T-helper 2 cell treated with Interferon-gamma antibody and Interleukin-4, amounts not matched to agents 5 μg/mL and 100 μg/mL, for 36 hours (primary cell): Measurements from ENCODE around the gene PKN3.
"Not testable (repeated sequence)": the region's sequence is repeated elsewhere in the genome, so short reads cannot be mapped to it uniquely, and the experiment has no call there.

Experiments used
- DNase-seq: peaks from one replicate; pipeline ENCODE4 v3.0.0; 2021; ENCODE audit warnings: low spot score
- H3K27ac Mint-ChIP-seq: one replicate; pipeline ENCODE4 v1.8.0; 2021; ENCODE audit warnings: mild to moderate bottlenecking, mixed read lengths
- H3K27me3 Mint-ChIP-seq: one replicate; pipeline ENCODE4 v1.8.0; 2021; ENCODE audit warnings: low read depth, mixed read lengths
- H3K36me3 Mint-ChIP-seq: one replicate; pipeline ENCODE4 v1.8.0; 2021; ENCODE audit warnings: low read depth, mixed read lengths
- H3K4me1 Mint-ChIP-seq: one replicate; pipeline ENCODE4 v1.8.0; 2021; ENCODE audit warnings: low read depth, mixed read lengths
- H3K4me3 Mint-ChIP-seq: one replicate; pipeline ENCODE4 v1.8.0; 2022; ENCODE audit warnings: mild to moderate bottlenecking, moderate library complexity, mixed read lengths
- H3K9me3 Mint-ChIP-seq: one replicate; pipeline ENCODE4 v1.8.0; 2021; ENCODE audit warnings: mixed read lengths

PKN3 gene

GRCh38 chr9:128685636-128686489 lies 16.4 kb upstream of the PKN3 start:
- peak overlapping the region; percentile 94 for H3K4me3 Mint-ChIP-seq
- peaks cover 31% of the 10 kb centered on the region for H3K4me1 Mint-ChIP-seq
- peaks cover 9% of the 10 kb centered on the region for H3K36me3 Mint-ChIP-seq
- peak overlapping the region; percentile 92 for H3K27ac Mint-ChIP-seq
- H3K27me3 Mint-ChIP-seq, result no peaks in the 10 kb centered on the region
- peak; percentile 33 for DNase-seq
- H3K9me3 Mint-ChIP-seq, result no peaks in the 10 kb centered on the region

GRCh38 chr9:128687453-128687852 lies 14.8 kb upstream of the PKN3 start:
- Mint-ChIP-seq H3K9me3 (no peaks in the 10 kb centered on the region), H3K4me1 (peaks cover 42% of the 10 kb centered on the region), H3K27me3 (no peaks in the 10 kb centered on the region), H3K4me3 (peak overlapping the region; percentile 21), H3K36me3 (peaks cover 22% of the 10 kb centered on the region), H3K27ac (peak overlapping the region; percentile 98)
- DNase-seq, result no peak

GRCh38 chr9:128688501-128689292 lies 13.6 kb upstream of the PKN3 start, which contains the start of gene SET:
Gene SET, plus strand, starts transcription at chr9:128689222. Its CDS starts 361 bp downstream, at chr9:128689583.
- Mint-ChIP-seq H3K27me3 (no peaks in the 10 kb centered on the region), H3K27ac (peak within 1 kb of the TSS; percentile 98), H3K9me3 (no peaks in the 10 kb centered on the region), H3K4me3 (peak within 1 kb of the TSS; percentile 90), H3K36me3 (peaks cover 32% of the 10 kb centered on the region), H3K4me1 (peaks cover 42% of the 10 kb centered on the region)
- DNase-seq, result peak; percentile 95

GRCh38 chr9:128689293-128689774 lies 13.0 kb upstream of the PKN3 start:
- Mint-ChIP-seq H3K9me3 (no peaks in the 10 kb centered on the region), H3K4me1 (peaks cover 44% of the 10 kb centered on the region), H3K27me3 (no peaks in the 10 kb centered on the region), H3K4me3 (peak overlapping the region; percentile 22), H3K27ac (peak overlapping the region; percentile 67), H3K36me3 (peaks cover 36% of the 10 kb centered on the region)
- no peak for DNase-seq

- H3K4me3 Mint-ChIP-seq, result peak overlapping the region; percentile 98
- H3K27me3 Mint-ChIP-seq, result no peaks in the 10 kb centered on the region
- H3K36me3 Mint-ChIP-seq, result peaks cover 41% of the 10 kb centered on the region
- peaks cover 37% of the 10 kb centered on the region for H3K4me1 Mint-ChIP-seq
- H3K27ac Mint-ChIP-seq, result peak overlapping the region; percentile 95
- H3K9me3 Mint-ChIP-seq, result no peaks in the 10 kb centered on the region
- DNase-seq, result peak; percentile 25
Measured at GRCh38 chr9:128689820-128690683, 12.3 kb upstream of the PKN3 start.

- Mint-ChIP-seq H3K9me3 (no peaks in the 10 kb centered on the region), H3K4me3 (peak overlapping the region; percentile 98), H3K27ac (peak overlapping the region; percentile 95), H3K36me3 (peaks cover 41% of the 10 kb centered on the region), H3K27me3 (no peaks in the 10 kb centered on the region), H3K4me1 (peaks cover 32% of the 10 kb centered on the region)
- no peak for DNase-seq
Measured at GRCh38 chr9:128690684-128691034, 11.6 kb upstream of the PKN3 start.

GRCh38 chr9:128693738-128694137 lies 8.6 kb upstream of the PKN3 start:
- H3K4me3 Mint-ChIP-seq, H3K9me3 Mint-ChIP-seq, H3K27me3 Mint-ChIP-seq, H3K27ac Mint-ChIP-seq, DNase-seq: not testable (repeated sequence)
- H3K4me1 Mint-ChIP-seq, result peaks cover 18% of the 10 kb centered on the region
- H3K36me3 Mint-ChIP-seq, result peaks cover 53% of the 10 kb centered on the region

- Mint-ChIP-seq H3K4me3 (no peak overlapping the region), H3K27ac (no peak overlapping the region), H3K27me3 (no peaks in the 10 kb centered on the region), H3K4me1 (peaks cover 18% of the 10 kb centered on the region), H3K9me3 (no peaks in the 10 kb centered on the region), H3K36me3 (peaks cover 53% of the 10 kb centered on the region)
- DNase-seq, result no peak
Measured at GRCh38 chr9:128694344-128694743, 8.0 kb upstream of the PKN3 start.

GRCh38 chr9:128696923-128697707 lies 5.2 kb upstream of the PKN3 start:
- DNase-seq, result no peak

GRCh38 chr9:128699096-128699795 lies 3.1 kb upstream of the PKN3 start:
- H3K27ac Mint-ChIP-seq, DNase-seq: not testable (repeated sequence)
- peaks cover 21% of the 10 kb centered on the region for H3K36me3 Mint-ChIP-seq

More at GRCh38 chr9:128696923-128697707, 5.2 kb upstream of the PKN3 start:
- Mint-ChIP-seq H3K4me3 (no peak overlapping the region), H3K9me3 (no peaks in the 10 kb centered on the region), H3K27me3 (no peaks in the 10 kb centered on the region), H3K4me1 (peaks cover 9% of the 10 kb centered on the region), H3K36me3 (peaks cover 39% of the 10 kb centered on the region), H3K27ac (no peak overlapping the region)

GRCh38 chr9:128701227-128701854 lies 962 bp upstream of the PKN3 start:
- H3K36me3 Mint-ChIP-seq, result peaks cover 10% of the 10 kb centered on the region
- H3K27ac Mint-ChIP-seq, result peak overlapping the region; percentile 45
- no peaks in the 10 kb centered on the region for H3K9me3 Mint-ChIP-seq
- peaks cover 5% of the 10 kb centered on the region for H3K4me1 Mint-ChIP-seq
- no peak for DNase-seq
- no peaks in the 10 kb centered on the region for H3K27me3 Mint-ChIP-seq
- H3K4me3 Mint-ChIP-seq, result peak overlapping the region; percentile 88

More at GRCh38 chr9:128699096-128699795, 3.1 kb upstream of the PKN3 start:
- not testable (repeated sequence) for H3K9me3 Mint-ChIP-seq, H3K4me3 Mint-ChIP-seq, H3K4me1 Mint-ChIP-seq, H3K27me3 Mint-ChIP-seq
